ENCODE measurements around the gene GPR156. TPM values are rescaled to one million over a fixed set of nuclear protein-coding genes. Genes with fewer than 3 reads are reported as not detected.
A peak's percentile ranks its signal among the peaks of the same experiment; 100 is the strongest.
"Not testable (repeated sequence)": the region's sequence is repeated elsewhere in the genome, so short reads cannot be mapped to it uniquely, and the experiment has no call there.

Gene GPR156
- total RNA-seq, 6 experiments from 2014 or later = 0.14 to 0.29 (median 0.21) TPM

DNA sequence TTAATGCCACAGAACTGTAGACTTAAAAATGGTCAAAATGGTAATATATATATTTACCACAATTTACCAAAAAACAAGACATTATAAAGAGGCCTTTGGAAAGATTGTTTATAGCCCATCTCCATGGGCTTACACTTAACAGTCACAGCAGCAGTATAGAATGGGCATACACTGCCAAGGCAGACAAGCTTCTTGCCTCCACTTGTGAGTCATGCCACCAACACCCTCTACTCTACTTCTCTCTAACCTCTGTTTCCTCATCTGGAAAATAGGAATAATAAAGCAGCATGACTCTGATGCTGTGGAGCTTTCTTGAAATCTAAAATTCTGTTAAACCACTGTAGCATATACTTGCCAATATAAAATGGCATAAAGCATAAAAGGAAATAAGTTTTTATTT is 14.4 kb upstream of the GPR156 start:
- TF ChIP-seq, protein P1, sequence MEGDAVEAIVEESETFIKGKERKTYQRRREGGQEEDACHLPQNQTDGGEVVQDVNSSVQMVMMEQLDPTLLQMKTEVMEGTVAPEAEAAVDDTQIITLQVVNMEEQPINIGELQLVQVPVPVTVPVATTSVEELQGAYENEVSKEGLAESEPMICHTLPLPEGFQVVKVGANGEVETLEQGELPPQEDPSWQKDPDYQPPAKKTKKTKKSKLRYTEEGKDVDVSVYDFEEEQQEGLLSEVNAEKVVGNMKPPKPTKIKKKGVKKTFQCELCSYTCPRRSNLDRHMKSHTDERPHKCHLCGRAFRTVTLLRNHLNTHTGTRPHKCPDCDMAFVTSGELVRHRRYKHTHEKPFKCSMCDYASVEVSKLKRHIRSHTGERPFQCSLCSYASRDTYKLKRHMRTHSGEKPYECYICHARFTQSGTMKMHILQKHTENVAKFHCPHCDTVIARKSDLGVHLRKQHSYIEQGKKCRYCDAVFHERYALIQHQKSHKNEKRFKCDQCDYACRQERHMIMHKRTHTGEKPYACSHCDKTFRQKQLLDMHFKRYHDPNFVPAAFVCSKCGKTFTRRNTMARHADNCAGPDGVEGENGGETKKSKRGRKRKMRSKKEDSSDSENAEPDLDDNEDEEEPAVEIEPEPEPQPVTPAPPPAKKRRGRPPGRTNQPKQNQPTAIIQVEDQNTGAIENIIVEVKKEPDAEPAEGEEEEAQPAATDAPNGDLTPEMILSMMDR (IDR thresholded peaks at IDR 0.05) = no peak
- Mint-ChIP-seq H3K27ac (no peak overlapping the region), H3K36me3 (ENCODE audit: low read depth) (no peaks in the 10 kb centered on the region), H3K27me3 (ENCODE audit: insufficient read depth) (peaks cover 8% of the 10 kb centered on the region), H3K9me3 (peaks cover 3% of the 10 kb centered on the region), H3K4me1 (ENCODE audit: low read depth) (no peaks in the 10 kb centered on the region), H3K4me3 (no peak overlapping the region)
- DNase-seq = no peak

GRCh38 chr3:120298996-120299395 is 14.0 kb upstream of the GPR156 start:
- Mint-ChIP-seq H3K36me3 (ENCODE audit: low read depth) (no peaks in the 10 kb centered on the region), H3K4me3 (no peak overlapping the region), H3K4me1 (ENCODE audit: low read depth) (no peaks in the 10 kb centered on the region), H3K27ac (no peak overlapping the region), H3K9me3 (peaks cover 7% of the 10 kb centered on the region), H3K27me3 (ENCODE audit: insufficient read depth) (peaks cover 10% of the 10 kb centered on the region)
- no peak for DNase-seq
- TF ChIP-seq, protein P1 (IDR thresholded peaks at IDR 0.05) = no peak

GRCh38 chr3:120291552-120291951 is 6.5 kb upstream of the GPR156 start:
- H3K27me3 Mint-ChIP-seq (ENCODE audit: insufficient read depth) = peaks cover 30% of the 10 kb centered on the region
- peak; percentile 10 for DNase-seq
- H3K27ac Mint-ChIP-seq; H3K4me1 Mint-ChIP-seq (ENCODE audit: low read depth); H3K4me3 Mint-ChIP-seq: not testable (repeated sequence)
- H3K36me3 Mint-ChIP-seq (ENCODE audit: low read depth) = peaks cover 20% of the 10 kb centered on the region
- peaks cover 28% of the 10 kb centered on the region for H3K9me3 Mint-ChIP-seq

GRCh38 chr3:120289636-120290035 is 4.6 kb upstream of the GPR156 start:
- H3K27me3 Mint-ChIP-seq (ENCODE audit: insufficient read depth) = peaks cover 39% of the 10 kb centered on the region
- peaks cover 28% of the 10 kb centered on the region for H3K9me3 Mint-ChIP-seq
- H3K4me3 Mint-ChIP-seq = no peak overlapping the region

GRCh38 chr3:120286465-120286864 is 1.4 kb upstream of the GPR156 start:
- Mint-ChIP-seq H3K4me3 (no peak overlapping the region), H3K36me3 (ENCODE audit: low read depth) (peaks cover 6% of the 10 kb centered on the region; the same call in 1 of the 2 replicates), H3K4me1 (ENCODE audit: low read depth) (peaks cover under 1% of the 10 kb centered on the region; the same call in 1 of the 2 replicates), H3K27ac (no peak overlapping the region), H3K9me3 (peaks cover 6% of the 10 kb centered on the region), H3K27me3 (ENCODE audit: insufficient read depth) (peaks cover 42% of the 10 kb centered on the region)
- DNase-seq = no peak
- TF ChIP-seq, protein P1 (IDR thresholded peaks at IDR 0.05) = no peak

More at GRCh38 chr3:120289636-120290035, 4.6 kb upstream of the GPR156 start:
- TF ChIP-seq, protein P1 (IDR thresholded peaks at IDR 0.05) = no peak
- H3K36me3 Mint-ChIP-seq (ENCODE audit: low read depth) = peaks cover 20% of the 10 kb centered on the region
- DNase-seq = no peak
- peaks cover 4% of the 10 kb centered on the region; the same call in 1 of the 2 replicates for H3K4me1 Mint-ChIP-seq (ENCODE audit: low read depth)
- no peak overlapping the region for H3K27ac Mint-ChIP-seq

GRCh38 chr3:120285508-120285841 is 453 bp upstream of the GPR156 start:
- Mint-ChIP-seq H3K27ac (no peak overlapping the region), H3K4me3 (peak overlapping the region; percentile 16; the same call in 1 of the 2 replicates), H3K27me3 (ENCODE audit: insufficient read depth) (peaks cover 47% of the 10 kb centered on the region), H3K4me1 (ENCODE audit: low read depth) (no peaks in the 10 kb centered on the region), H3K36me3 (ENCODE audit: low read depth) (peaks cover 4% of the 10 kb centered on the region; the same call in 1 of the 2 replicates), H3K9me3 (peaks cover 5% of the 10 kb centered on the region)
- TF ChIP-seq, protein P1 (IDR thresholded peaks at IDR 0.05) = no peak
- DNase-seq = no peak
